ENCODE data around the gene PREB.

Gene PREB

DNA sequence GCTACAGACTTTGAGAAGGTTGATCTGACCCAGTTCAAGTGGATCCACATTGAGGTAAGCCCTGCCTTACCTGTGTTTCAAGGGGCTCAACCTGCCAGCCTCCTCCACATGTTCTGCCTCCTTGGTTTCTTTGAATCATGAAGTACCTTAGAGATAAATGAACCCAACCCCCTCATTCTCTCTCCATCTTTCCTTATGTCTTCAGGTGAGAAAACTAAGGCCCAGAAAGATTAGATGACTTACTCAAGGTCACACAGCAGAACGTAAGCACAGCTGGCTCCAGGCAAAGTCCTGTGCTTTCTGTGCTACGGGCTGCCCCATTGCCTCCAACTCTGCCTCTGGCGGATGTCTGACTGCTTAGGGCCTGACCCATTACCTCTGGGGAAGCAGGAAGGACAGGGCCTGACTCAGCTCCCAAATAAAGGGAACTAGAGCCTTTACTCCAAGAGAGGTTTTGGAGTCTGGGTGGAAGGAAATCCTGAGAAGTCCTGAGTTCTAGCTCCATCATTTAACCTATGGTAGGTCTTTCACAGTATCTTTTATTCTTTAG lies 37.6 kb downstream of the PREB start:
- TF ChIP-seq, protein P1, sequence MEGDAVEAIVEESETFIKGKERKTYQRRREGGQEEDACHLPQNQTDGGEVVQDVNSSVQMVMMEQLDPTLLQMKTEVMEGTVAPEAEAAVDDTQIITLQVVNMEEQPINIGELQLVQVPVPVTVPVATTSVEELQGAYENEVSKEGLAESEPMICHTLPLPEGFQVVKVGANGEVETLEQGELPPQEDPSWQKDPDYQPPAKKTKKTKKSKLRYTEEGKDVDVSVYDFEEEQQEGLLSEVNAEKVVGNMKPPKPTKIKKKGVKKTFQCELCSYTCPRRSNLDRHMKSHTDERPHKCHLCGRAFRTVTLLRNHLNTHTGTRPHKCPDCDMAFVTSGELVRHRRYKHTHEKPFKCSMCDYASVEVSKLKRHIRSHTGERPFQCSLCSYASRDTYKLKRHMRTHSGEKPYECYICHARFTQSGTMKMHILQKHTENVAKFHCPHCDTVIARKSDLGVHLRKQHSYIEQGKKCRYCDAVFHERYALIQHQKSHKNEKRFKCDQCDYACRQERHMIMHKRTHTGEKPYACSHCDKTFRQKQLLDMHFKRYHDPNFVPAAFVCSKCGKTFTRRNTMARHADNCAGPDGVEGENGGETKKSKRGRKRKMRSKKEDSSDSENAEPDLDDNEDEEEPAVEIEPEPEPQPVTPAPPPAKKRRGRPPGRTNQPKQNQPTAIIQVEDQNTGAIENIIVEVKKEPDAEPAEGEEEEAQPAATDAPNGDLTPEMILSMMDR (IDR thresholded peaks at IDR 0.05; ENCODE audit: low read depth, low read length), result no peak
- no peak for DNase-seq (ENCODE audit: extremely low read depth, low read depth)

DNA sequence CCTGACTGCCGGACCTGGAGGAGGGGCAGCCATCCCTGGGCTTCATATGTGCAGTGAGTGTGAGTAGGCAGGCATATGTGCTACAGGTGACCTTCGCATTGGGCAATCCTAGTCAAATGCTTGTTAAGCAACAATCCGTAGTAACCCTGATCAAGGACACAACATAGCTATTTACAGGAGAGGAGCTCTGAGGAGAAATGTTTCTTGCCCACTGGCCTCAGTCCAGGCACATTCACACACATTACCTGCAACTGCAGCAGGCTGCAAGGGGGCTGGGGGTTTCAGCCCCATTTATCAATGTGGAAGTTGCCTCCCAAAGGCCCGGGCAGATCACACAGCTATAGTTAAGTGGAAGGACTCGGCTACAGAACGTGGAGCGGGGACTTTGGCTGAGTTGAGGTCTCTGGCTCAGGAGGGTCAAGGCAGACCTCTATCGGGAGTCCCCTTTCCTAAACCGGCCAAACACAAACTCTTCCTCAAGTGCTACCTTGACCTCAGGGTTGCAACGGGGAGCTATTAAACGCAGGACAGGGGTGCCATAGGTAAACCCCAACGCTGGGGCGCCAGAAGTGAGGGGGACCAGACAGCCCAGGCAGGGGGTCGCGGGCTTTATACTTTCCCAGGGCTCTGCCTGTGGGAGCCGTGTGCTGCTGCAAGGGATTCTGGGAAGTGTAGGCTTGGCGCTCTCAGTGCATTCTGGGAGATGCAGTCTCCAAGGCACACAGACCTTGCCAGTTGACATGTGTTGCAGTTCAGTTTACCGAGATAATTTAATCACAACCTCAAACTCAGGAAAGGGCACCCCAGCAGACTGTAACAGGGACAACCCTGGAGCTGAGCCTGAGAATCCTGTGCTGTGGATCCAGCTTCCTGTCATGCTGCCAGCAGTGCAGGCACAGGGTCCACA lies 38.4 kb downstream of the PREB start:
- no peak for DNase-seq (ENCODE audit: extremely low read depth, low read depth)
- TF ChIP-seq, protein P1 (IDR thresholded peaks at IDR 0.05; ENCODE audit: low read depth, low read length), result no peak

DNA sequence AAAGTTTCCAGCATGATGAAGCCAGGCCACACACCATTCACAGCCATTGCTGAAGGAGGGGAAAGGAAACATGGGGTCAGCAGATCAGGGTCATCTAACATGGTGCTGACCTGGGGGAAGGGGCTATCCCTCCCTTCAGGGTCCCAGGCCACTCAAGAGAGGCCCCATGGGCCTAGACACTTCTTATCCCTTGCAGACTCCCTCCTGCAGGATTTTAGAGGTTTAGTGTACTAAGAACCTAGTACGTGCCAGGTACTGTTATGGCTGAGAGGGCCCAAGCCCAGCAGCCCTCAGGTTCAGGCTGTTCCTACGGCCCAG lies 39.0 kb downstream of the PREB start:
- DNase-seq (ENCODE audit: extremely low read depth, low read depth), result no peak
- TF ChIP-seq, protein P1 (IDR thresholded peaks at IDR 0.05; ENCODE audit: low read depth, low read length), result no peak

DNA sequence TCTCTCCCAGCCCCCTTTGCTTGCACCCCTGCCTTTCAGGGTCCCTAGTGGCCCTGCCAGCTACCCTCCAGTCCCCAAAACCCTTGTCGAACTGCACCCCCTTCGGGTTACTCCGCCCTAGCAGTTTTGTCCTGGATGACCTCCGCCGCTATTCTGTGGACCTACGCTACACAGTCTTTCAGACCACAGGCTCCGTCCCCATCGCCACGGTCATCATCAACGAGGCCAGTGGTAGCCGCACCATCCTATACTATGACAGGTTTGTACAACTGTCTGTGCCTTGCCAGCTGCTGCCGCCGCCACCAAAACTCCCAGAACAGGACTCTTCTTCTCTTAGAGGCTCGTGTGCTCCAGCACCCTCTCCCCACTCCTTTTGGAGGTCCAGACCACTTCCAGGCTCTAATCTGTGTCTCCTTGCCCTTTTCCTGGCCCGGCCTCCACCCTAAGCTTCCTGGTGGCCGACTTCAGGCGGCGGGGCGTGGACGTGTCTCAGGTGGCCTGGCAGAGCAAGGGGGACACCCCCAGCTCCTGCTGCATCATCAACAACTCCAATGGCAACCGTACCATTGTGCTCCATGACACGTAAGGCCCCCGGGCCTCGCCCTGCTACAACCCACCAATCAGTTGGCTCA lies 40.0 kb downstream of the PREB start:
- DNase-seq (ENCODE audit: extremely low read depth, low read depth), result no peak

DNA sequence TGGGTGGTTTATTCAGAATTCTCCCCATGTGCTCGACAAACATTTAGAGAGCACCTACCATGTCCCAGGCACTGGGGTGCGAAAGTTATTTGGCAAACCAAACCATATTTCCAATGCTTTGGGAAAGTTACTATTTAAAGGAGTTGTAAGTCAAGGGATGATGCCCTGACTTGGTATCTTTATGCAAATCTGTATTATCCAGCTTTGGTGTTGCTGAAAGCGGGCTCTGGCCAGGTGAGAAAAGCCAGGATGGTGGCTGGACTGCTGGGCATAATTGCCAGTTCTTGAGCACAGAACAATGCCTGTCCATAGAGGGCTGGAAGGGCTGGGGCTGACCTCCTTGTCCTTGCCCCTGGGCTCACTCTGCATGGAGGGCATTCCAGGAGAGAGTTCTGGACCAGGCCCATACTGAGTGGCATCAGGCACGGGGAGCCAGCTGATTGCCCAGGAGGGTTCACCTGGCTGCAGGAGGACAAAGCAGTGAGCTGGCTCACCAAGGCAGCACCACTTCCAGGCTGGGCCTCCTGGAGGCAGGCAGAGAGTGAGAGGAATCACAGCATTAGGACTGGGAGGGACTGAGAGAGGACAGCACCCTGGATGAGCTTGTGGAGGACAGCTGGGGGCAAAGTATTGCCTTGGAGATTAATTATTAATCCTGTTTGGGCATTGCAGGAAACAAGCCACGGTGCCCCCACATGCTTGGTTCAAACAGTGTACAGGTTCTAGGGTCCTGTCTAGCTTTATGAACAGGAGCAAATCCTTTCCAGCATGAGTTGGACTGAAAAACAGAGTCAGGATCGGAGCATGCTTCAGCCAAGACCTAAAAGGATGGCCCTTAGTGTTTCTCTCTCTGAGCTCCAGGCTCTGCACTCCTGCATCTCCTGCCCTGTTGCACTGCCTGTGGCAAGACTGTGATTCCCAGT lies 40.7 kb downstream of the PREB start:
- TF ChIP-seq, protein P1 (IDR thresholded peaks at IDR 0.05; ENCODE audit: low read depth, low read length), result no peak
- DNase-seq (ENCODE audit: extremely low read depth, low read depth), result no peak

More for the DNA sequence above, 40.0 kb downstream of the PREB start:
- TF ChIP-seq, protein P1 (IDR thresholded peaks at IDR 0.05; ENCODE audit: low read depth, low read length), result no peak

DNA sequence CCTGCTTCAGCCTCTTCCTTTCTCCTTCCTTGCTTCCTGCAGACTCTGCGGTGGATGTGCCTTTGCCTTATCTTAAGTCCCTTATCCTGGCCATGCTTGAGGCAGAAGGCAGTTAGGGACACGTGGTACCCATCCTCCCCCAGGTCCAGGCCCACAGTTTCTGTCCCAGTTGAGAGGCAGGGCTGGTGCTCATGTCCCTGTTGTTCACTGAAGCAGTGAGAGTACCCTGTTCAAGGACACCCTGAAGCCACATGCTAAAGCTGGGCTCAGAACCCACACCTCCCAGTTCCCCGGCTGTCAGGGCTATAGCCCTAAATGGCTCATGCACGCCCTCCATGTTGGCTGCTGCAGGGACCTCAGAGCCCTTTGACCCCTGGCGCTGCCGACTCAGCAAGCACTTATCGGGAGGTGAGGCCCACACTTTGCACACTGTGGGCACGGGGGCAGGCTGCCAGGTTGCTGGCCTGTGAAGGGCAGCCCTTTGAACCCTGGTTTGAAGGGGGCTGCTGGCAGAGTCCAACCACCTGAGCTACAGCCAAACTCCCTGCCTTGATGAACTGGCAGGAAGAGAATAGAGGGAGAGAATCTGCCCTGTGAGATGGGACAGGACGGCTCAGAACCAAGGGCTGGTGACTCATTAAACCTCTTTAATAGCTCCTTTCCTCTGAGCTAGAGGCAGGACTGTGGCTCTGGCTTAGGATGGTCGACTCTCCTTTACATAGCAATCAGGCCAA lies 41.6 kb downstream of the PREB start:
- TF ChIP-seq, protein P1 (IDR thresholded peaks at IDR 0.05; ENCODE audit: low read depth, low read length), result no peak
- no peak for DNase-seq (ENCODE audit: extremely low read depth, low read depth)
